Measurements from ENCODE around the gene TMEM11. TPM values are rescaled to one million over a fixed set of nuclear protein-coding genes. Genes with fewer than 3 reads are reported as not detected.

TMEM11 gene
- total and polyA plus RNA-seq, 2 of the 4 experiments (the other 2 are of a cell fraction): 19.9 to 44.7 TPM

DNA sequence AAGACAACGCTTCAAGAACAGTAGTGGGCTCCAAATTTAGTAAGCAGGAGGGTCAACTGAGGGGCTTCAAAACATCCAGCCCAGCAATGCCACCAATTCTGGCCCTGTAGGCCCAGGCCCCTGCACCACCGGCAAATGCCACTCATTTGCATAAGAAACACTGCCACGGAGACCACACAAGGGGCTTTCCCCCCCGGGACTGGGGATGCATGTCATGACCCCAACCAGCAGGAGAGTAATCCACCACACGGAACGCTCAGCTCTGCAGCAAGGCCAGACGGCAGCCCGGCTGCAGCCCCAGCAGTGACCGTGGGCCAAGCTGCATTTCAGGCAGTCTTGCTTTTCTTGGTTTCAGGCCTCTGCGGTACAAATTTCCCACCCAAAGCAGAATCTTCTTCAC lies 14.1 kb downstream of the TMEM11 start:
- no peak overlapping the region for H3K14ac ChIP-seq (replicated peaks; ENCODE audit: low read depth, low read length)
- no peak overlapping the region for H3K27ac ChIP-seq (ENCODE audit: insufficient read depth, low read length)
- H2AK9ac ChIP-seq (replicated peaks; ENCODE audit: low read depth, low read length, poor library complexity): no peak overlapping the region
- no peak overlapping the region for H3K56ac ChIP-seq (ENCODE audit: extremely low read depth, insufficient read depth, low read length)
- H4K8ac ChIP-seq (ENCODE audit: low read depth in 2 of 2, low read length in 2 of 2): no peak overlapping the region
- H3K4me3 ChIP-seq (ENCODE audit: insufficient read depth, low read depth, low read length): no peak overlapping the region
- intact Hi-C loops (cut with micrococcal nuclease): no loop called here
- WGBS, 2 experiments (ENCODE audit: extremely low coverage in 2 of 2, insufficient read length in 1 of 2): 74% methylated on average over 8 of the region's 10 CpGs; no CpG with 5 or more reads in 1 of the 2 experiments
- H3K23ac ChIP-seq (ENCODE audit: low read depth, low read length): no peak overlapping the region
- peaks cover 21% of the 10 kb centered on the region; the same call in 1 of the 2 replicates for H3K9me1 ChIP-seq (ENCODE audit: insufficient read depth, low read length)
- H3K36me3 ChIP-seq (ENCODE audit: control insufficient read depth, insufficient read depth, low read length): peaks cover 26% of the 10 kb centered on the region
- no peaks in the 10 kb centered on the region for H3K9me3 ChIP-seq (ENCODE audit: control insufficient read depth, insufficient read depth, low read length)
- no peak overlapping the region for H2AK5ac ChIP-seq (ENCODE audit: low read depth, low read length)
- H4K20me1 ChIP-seq (ENCODE audit: insufficient read depth, low read length): peaks cover 83% of the 10 kb centered on the region
- no peak overlapping the region for H3K18ac ChIP-seq (ENCODE audit: low read depth, low read length)
- H3K9ac ChIP-seq (ENCODE audit: low read depth, low read length): no peak overlapping the region
- no peak overlapping the region for H2BK15ac ChIP-seq (ENCODE audit: low read depth, low read length)
- H3K79me1 ChIP-seq (ENCODE audit: low read depth in 1 of 2, low read length in 2 of 2): peaks cover 17 to 82% of the 10 kb centered on the region in 2 experiments
- BruUV-seq (replicated peaks): no TSS peak
- H2BK20ac ChIP-seq (ENCODE audit: low read depth, low read length): no peak overlapping the region
- TF ChIP-seq NFE2L2 (IDR thresholded peaks at IDR 0.05; ENCODE audit: low read depth, low read length) (no peak), FOS (IDR thresholded peaks at IDR 0.05; ENCODE audit: low read depth, low read length) (no peak)
- ChIA-PET CTCF (interaction anchor here (0.5 kb wide), 1 partner anchor 33 kb away, joined by 3 read pairs; no protein-coding TSS in a partner anchor), POLR2A (ENCODE audit: unreplicated experiment) (no interaction called here)
- dilution Hi-C loops (cut with HindIII; ENCODE audit: low sequenced_read_pairs, unreplicated experiment): no loop called here
- no peak overlapping the region for H2AFZ ChIP-seq (replicated peaks; ENCODE audit: low read length, poor library complexity)
- ATAC-seq (ENCODE audit: low read depth): no peak
- no peak overlapping the region for H3K4ac ChIP-seq (ENCODE audit: low read depth, low read length)
- in situ Hi-C loops (cut with MboI; ENCODE audit: low sequenced_read_pairs): no loop called here
- no peak overlapping the region for H2BK5ac ChIP-seq (ENCODE audit: low read depth, low read length, poor library complexity, severe bottlenecking)
- no peak for DNase-seq
- H2BK120ac ChIP-seq (ENCODE audit: low read depth, low read length): no peak overlapping the region
- H4K91ac ChIP-seq (ENCODE audit: insufficient read depth, low read depth, low read length): no peak overlapping the region
- H3K27me3 ChIP-seq (ENCODE audit: control insufficient read depth, insufficient read depth, low read length): no peaks in the 10 kb centered on the region
- no peak overlapping the region for H3K4me2 ChIP-seq (ENCODE audit: low read depth, low read length)
- H4K5ac ChIP-seq (ENCODE audit: low read depth, low read length): no peak overlapping the region
- H3K4me1 ChIP-seq (ENCODE audit: control insufficient read depth, insufficient read depth, low read length): peaks cover 2% of the 10 kb centered on the region; the same call in 1 of the 2 replicates

All from IMR-90 (cell line).